Stimulated activated CD8-positive, alpha-beta memory T cell treated with anti-CD3 and anti-CD28 coated beads, Interleukin-12 subunit alpha, Interleukin-12 subunit beta, amount 100 ng/mL, for 1 hour (primary cell): ENCODE data around the gene PLAGL2.

Experiments used
- DNase-seq: peaks from one replicate; pipeline ENCODE4 v3.0.0-alpha.2; 2020; ENCODE audit warnings: low read depth

Gene PLAGL2

GRCh38 chr20:32149566-32150170 is 57.9 kb downstream of the PLAGL2 start:
- DNase-seq = no peak

- DNase-seq = no peak
Measured at GRCh38 chr20:32144898-32145662, 62.5 kb downstream of the PLAGL2 start.

- DNase-seq = no peak
Measured at GRCh38 chr20:32142991-32143390, 64.6 kb downstream of the PLAGL2 start.
